BLaER1 (cell line): ENCODE results near the gene PLBD1.

Experiments used
- H3K27ac ChIP-seq: shearing (Covaris generic); formaldehyde crosslinking; 2 replicates; pipeline ENCODE4 v1.8.1; 2022
- H3K27me3 ChIP-seq: shearing (Covaris generic); formaldehyde crosslinking; 2 replicates; pipeline ENCODE4 v1.8.1; 2022
- H3K36me3 ChIP-seq: shearing (Covaris generic); formaldehyde crosslinking; 2 replicates; pipeline ENCODE4 v1.8.1; 2022
- H3K4me1 ChIP-seq: shearing (Covaris generic); formaldehyde crosslinking; 2 replicates; pipeline ENCODE4 v1.8.1; 2022
- H3K4me2 ChIP-seq: shearing (Covaris generic); formaldehyde crosslinking; 2 replicates; pipeline ENCODE4 v1.8.1; 2022
- H3K4me3 ChIP-seq: shearing (Covaris generic); formaldehyde crosslinking; 2 replicates; pipeline ENCODE4 v1.8.1; 2022
- H3K9ac ChIP-seq: shearing (Covaris generic); formaldehyde crosslinking; 2 replicates; pipeline ENCODE4 v1.8.1; 2022
- H3K9me3 ChIP-seq: shearing (Covaris generic); formaldehyde crosslinking; 2 replicates; pipeline ENCODE4 v1.8.1; 2022
- H4K20me1 ChIP-seq: shearing (Covaris generic); formaldehyde crosslinking; 2 replicates; pipeline ENCODE4 v1.8.1; 2022
- Cebpa-rat ChIP-seq: shearing (Covaris generic); IDR thresholded peaks from 2 replicates; pipeline ENCODE4 v1.8.1; 2022

PLBD1 gene

GRCh38 chr12:14514154-14514842 is 53.4 kb downstream of the PLBD1 start:
- H4K20me1 ChIP-seq: no peaks in the 10 kb centered on the region

GRCh38 chr12:14510574-14510973 is 57.1 kb downstream of the PLBD1 start:
- no peaks in the 10 kb centered on the region for H3K27me3 ChIP-seq
- no peak overlapping the region for H3K4me3 ChIP-seq
- H4K20me1 ChIP-seq: no peaks in the 10 kb centered on the region
- no peak overlapping the region for H3K27ac ChIP-seq
- H3K9me3 ChIP-seq: no peaks in the 10 kb centered on the region
- H3K36me3 ChIP-seq: 0 out of 2 replicates have a peak, but pooled peaks cover 6% of the 10 kb centered on the region
- H3K4me1 ChIP-seq: no peaks in the 10 kb centered on the region
- no peak overlapping the region for H3K4me2 ChIP-seq
- no peak for TF ChIP-seq Cebpa-rat
- no peak overlapping the region for H3K9ac ChIP-seq

More at GRCh38 chr12:14514154-14514842, 53.4 kb downstream of the PLBD1 start:
- H3K9ac ChIP-seq: no peak overlapping the region
- H3K4me2 ChIP-seq: no peak overlapping the region
- no peak overlapping the region for H3K4me3 ChIP-seq
- H3K4me1 ChIP-seq: no peaks in the 10 kb centered on the region
- no peaks in the 10 kb centered on the region for H3K9me3 ChIP-seq
- TF ChIP-seq Cebpa-rat: no peak
- H3K27me3 ChIP-seq: no peaks in the 10 kb centered on the region
- no peaks in the 10 kb centered on the region for H3K36me3 ChIP-seq
- H3K27ac ChIP-seq: no peak overlapping the region

GRCh38 chr12:14505626-14506596 is 61.8 kb downstream of the PLBD1 start:
- Histone ChIP-seq H3K9me3 (no peaks in the 10 kb centered on the region), H4K20me1 (no peaks in the 10 kb centered on the region), H3K27ac (no peak overlapping the region), H3K36me3 (peaks cover 24% of the 10 kb centered on the region), H3K4me2 (no peak overlapping the region), H3K4me1 (no peaks in the 10 kb centered on the region), H3K27me3 (no peaks in the 10 kb centered on the region), H3K9ac (no peak overlapping the region), H3K4me3 (no peak overlapping the region)
- no peak for TF ChIP-seq Cebpa-rat

- no peaks in the 10 kb centered on the region for H4K20me1 ChIP-seq
- H3K4me2 ChIP-seq: no peak overlapping the region
- H3K9me3 ChIP-seq: peaks cover 8% of the 10 kb centered on the region
- H3K4me1 ChIP-seq: no peaks in the 10 kb centered on the region
- H3K9ac ChIP-seq: no peak overlapping the region
- H3K27ac ChIP-seq: no peak overlapping the region
- H3K4me3 ChIP-seq: no peak overlapping the region
- H3K36me3 ChIP-seq: peaks cover 86% of the 10 kb centered on the region
- H3K27me3 ChIP-seq: no peaks in the 10 kb centered on the region
- TF ChIP-seq Cebpa-rat: no peak
Measured at GRCh38 chr12:14495326-14495725, 72.4 kb downstream of the PLBD1 start.

- Histone ChIP-seq H3K36me3 (peaks cover 77% of the 10 kb centered on the region), H3K4me3 (no peak overlapping the region), H3K4me1 (no peaks in the 10 kb centered on the region), H3K27ac (no peak overlapping the region), H3K4me2 (no peak overlapping the region), H3K9me3 (0 out of 2 replicates have a peak, but pooled peaks cover 15% of the 10 kb centered on the region), H4K20me1 (no peaks in the 10 kb centered on the region), H3K27me3 (no peaks in the 10 kb centered on the region), H3K9ac (no peak overlapping the region)
- no peak for TF ChIP-seq Cebpa-rat
Measured at GRCh38 chr12:14482886-14483285, 84.8 kb downstream of the PLBD1 start.

- no peak overlapping the region for H3K9ac ChIP-seq
- H3K4me3 ChIP-seq: no peak overlapping the region
- no peak overlapping the region for H3K4me2 ChIP-seq
- no peak overlapping the region for H3K27ac ChIP-seq
- no peak for TF ChIP-seq Cebpa-rat
- 0 out of 2 replicates have a peak, but pooled peaks cover 15% of the 10 kb centered on the region for H3K9me3 ChIP-seq
- H3K4me1 ChIP-seq: no peaks in the 10 kb centered on the region
- peaks cover 74% of the 10 kb centered on the region for H3K36me3 ChIP-seq
- H3K27me3 ChIP-seq: no peaks in the 10 kb centered on the region
- H4K20me1 ChIP-seq: no peaks in the 10 kb centered on the region
Measured at GRCh38 chr12:14482361-14482760, 85.3 kb downstream of the PLBD1 start.

GRCh38 chr12:14481201-14481600 is 86.5 kb downstream of the PLBD1 start:
- no peaks in the 10 kb centered on the region for H4K20me1 ChIP-seq
- TF ChIP-seq Cebpa-rat: no peak
- H3K4me1 ChIP-seq: no peaks in the 10 kb centered on the region
- H3K9ac ChIP-seq: no peak overlapping the region
- H3K4me2 ChIP-seq: no peak overlapping the region
- no peak overlapping the region for H3K27ac ChIP-seq
- no peaks in the 10 kb centered on the region for H3K27me3 ChIP-seq
- peaks cover 66% of the 10 kb centered on the region for H3K36me3 ChIP-seq
- 0 out of 2 replicates have a peak, but pooled peaks cover 15% of the 10 kb centered on the region for H3K9me3 ChIP-seq
- H3K4me3 ChIP-seq: no peak overlapping the region

- H3K27ac ChIP-seq: no peak overlapping the region
- H3K4me2 ChIP-seq: no peak overlapping the region
- no peaks in the 10 kb centered on the region for H3K27me3 ChIP-seq
- peaks cover 64% of the 10 kb centered on the region for H3K36me3 ChIP-seq
- H3K9ac ChIP-seq: no peak overlapping the region
- peaks cover 25% of the 10 kb centered on the region for H3K9me3 ChIP-seq
- no peak for TF ChIP-seq Cebpa-rat
- H4K20me1 ChIP-seq: no peaks in the 10 kb centered on the region
- H3K4me3 ChIP-seq: no peak overlapping the region
- no peaks in the 10 kb centered on the region for H3K4me1 ChIP-seq
Measured at GRCh38 chr12:14479004-14479403, 88.7 kb downstream of the PLBD1 start.

GRCh38 chr12:14473707-14474287 is 93.9 kb downstream of the PLBD1 start:
- Histone ChIP-seq H3K27me3 (no peaks in the 10 kb centered on the region), H3K9ac (no peak overlapping the region), H3K4me3 (peak overlapping the region; percentile 22; the same call in 1 of the 2 replicates), H3K36me3 (peaks cover 75% of the 10 kb centered on the region), H3K4me2 (no peak overlapping the region), H4K20me1 (no peaks in the 10 kb centered on the region), H3K9me3 (peaks cover 50% of the 10 kb centered on the region), H3K27ac (no peak overlapping the region), H3K4me1 (no peaks in the 10 kb centered on the region)
- TF ChIP-seq Cebpa-rat: no peak
